HG03378 (cell line): ENCODE results near the gene GLI1.

Source experiments
- ATAC-seq: cut with Tn5 transposase; IDR thresholded peaks from one replicate; pipeline ENCODE4 v1.9.1; 2021; ENCODE audit warnings: mild to moderate bottlenecking, moderate library complexity; ENCODE audit not compliant: unreplicated experiment

Gene GLI1

DNA sequence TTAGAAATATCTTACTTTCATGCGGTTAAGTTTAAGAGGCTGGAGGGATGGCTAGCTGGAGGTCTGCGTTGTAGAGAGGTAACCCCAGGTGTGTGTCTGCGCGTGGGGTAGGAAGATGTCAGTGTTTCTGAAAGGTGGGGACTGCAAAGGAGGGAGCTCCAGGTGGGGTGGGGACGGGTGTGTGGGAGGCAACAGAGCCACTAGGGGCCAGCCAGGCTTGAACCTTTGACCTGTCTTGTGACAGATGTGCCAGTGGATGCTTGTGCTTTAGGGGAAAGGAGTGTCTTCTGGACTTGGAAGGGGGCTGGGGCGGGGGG lies 841 bp downstream of the GLI1 start:
- no peak for ATAC-seq

DNA sequence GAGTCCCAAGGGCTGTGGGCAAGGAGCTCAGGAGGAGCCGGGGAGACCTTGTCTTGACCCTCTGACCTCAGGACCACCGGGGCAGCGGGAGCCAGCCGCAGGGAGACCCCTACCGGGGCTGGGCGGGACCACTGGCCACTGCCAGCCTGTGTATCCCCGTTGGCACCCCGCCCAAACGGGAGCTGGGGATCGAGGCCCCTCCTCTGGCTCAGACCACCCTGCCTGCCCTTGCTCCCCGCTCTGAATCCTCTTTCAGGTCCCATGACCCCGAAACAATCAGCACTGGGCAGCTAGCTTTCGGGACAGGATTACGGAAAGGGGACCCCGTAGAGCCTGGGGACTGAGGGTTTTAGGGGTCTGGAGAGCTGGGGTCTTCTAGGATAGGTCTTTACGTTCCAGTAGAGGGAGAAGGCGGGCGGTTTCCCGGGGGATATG lies 1.3 kb downstream of the GLI1 start:
- no peak for ATAC-seq

DNA sequence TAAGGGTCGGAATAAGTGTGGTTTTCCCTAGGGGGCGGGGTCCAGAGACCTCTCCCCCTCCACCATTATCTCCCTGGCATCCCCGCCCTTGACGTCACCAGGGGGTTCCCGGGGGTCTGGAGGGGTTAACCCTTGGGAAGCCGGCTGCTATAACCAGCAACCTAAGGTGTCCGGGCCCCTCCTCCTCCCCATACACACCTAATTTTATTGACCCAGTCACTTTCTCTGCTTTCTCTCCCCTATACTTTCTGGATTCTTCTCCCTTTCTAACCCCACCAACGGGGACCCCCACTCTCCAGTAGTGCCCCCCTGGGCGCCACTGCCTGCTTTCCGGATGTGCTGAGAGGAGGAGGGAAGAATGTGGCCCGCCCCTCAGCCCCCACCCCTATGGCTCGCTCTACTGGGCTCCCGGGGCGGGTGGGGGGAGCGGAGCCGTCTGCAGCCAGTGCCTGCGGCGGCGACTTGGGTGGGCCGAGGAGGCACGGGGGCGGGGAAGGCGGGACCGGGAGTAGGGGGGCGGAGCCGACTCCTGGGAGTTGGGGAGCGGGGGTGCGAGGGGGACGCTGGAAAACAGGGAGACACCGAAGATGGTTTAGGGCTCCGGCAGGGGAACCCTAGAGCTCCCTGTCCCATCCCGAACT lies 1.8 kb downstream of the GLI1 start:
- ATAC-seq = no peak

DNA sequence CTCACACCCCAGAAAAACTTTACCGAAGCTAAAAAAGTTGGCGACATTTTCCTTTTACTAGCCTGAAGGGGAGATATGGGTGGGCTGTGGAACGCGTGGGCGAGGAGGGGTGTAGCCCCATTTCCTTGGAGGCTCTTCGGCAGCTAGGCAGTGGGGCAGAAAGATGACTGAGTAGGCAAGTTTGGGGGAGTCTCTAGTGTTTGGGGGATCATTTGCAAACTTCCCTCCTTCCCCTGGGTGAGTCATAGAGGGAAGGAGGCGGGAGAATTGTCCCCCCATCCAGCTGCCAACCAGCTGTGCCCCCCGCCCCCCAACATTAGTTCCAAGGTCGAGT lies 2.3 kb downstream of the GLI1 start:
- no peak for ATAC-seq

DNA sequence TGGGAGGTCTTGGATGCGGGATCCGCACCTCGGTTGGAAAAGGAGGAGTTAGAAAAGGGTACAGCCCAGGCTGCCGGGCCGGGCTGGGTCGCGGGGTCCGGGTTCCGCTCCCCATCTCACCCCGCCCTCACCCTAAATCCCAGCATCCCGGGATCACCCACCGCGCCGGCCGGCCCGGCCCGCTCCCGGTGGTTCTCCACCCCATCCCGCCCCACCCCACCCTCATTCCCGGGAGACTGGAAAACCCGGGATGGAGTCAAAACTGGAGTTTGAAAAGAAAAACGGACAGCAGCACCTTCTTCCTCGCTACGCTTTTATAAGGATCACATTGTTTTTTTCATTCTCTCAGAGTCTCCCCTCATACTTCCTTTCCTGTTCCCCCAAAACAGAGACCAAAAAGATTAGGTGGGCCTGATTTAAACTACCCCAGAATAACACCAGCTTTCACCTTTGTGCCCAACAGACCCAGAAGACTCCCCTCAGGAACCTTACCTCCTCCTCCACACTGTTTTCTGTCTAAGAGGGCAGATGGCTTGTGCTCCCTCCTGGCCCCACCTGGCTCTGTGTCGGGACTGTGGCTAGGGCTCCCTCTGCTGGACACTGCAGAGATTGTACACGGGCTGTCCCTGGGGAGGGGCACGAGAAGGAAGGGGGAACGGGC lies 2.8 kb downstream of the GLI1 start:
- peak; percentile 55 for ATAC-seq

DNA sequence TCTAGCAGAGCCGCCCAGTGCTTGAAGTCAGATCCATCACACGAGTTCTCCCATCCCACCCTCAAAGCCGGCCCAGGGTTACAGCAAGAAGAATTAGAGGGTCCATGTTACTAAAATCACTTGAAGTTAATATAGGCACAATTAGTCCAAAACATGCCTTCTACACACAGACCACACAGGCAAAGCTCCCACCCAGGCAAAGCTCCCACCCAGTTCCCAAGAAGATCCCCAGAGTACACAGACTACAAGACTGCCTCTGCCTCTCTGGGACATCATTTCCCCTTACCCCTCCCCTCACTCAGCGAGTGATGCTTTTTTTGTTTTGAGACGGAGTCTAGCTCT lies 3.3 kb downstream of the GLI1 start:
- ATAC-seq = no peak

DNA sequence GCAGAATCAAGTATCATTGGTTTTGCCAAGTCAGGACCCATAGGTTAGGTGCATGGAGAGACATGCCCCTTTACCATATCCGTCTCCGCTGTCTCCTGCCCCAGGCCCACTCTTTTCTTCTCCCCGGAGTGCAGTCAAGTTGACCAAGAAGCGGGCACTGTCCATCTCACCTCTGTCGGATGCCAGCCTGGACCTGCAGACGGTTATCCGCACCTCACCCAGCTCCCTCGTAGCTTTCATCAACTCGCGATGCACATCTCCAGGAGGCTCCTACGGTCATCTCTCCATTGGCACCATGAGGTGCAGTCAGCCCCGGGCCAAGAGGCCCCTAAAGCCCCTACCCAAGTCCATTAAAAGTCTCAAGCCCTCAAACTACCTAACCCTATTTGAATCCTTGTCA lies 5.0 kb downstream of the GLI1 start:
- ATAC-seq = no peak

DNA sequence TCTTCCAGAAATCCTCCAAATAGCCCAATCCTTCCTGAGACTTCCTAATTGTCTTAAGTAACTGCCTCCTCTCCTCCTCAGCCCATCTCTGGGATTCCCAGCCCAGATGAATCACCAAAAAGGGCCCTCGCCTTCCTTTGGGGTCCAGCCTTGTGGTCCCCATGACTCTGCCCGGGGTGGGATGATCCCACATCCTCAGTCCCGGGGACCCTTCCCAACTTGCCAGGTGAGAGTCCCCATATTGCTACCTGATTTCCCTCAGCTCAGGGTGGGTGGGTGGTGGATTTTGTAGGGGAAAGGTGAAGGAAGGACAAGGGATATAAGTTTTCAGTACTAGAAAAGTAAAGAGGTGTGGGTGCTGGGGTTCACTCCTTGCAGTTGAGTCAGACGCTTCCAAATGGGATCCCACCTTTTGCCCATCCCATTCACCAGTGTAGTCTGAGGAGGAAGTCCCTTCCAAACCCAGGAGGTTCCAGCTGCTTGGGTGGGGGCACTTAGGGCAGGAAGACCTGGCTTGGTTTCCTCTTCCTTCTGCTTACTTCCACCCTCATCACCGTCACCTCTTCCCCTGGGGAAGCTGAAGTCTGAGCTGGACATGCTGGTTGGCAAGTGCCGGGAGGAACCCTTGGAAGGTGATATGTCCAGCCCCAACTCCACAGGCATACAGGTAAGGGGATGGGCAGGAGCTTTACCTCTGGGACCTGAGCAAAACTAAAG lies 5.6 kb downstream of the GLI1 start:
- no peak for ATAC-seq

DNA sequence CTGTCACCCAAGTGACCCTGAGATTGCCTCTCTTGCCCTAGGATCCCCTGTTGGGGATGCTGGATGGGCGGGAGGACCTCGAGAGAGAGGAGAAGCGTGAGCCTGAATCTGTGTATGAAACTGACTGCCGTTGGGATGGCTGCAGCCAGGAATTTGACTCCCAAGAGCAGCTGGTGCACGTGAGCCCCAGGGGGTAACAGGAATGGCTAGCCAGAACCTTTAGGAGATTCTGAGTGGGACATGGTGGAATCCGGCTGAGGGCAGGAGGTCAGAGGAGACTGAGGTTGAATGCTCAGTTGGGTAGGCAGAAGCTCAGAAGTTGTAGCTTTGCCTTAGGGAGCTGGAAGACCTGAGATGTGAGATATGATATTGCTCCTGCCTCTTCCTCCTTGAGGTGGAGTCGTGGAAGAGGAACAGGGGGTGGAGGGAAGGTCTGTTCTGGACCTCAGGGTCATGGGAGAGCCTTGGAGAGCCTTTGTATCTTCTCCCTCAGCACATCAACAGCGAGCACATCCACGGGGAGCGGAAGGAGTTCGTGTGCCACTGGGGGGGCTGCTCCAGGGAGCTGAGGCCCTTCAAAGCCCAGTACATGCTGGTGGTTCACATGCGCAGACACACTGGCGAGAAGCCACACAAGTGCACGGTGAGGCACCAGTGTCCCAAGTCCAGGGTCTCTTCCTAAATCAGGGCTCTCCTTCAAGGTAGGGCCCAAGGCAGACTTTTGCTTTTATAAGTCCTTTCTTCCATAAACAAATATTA lies 6.3 kb downstream of the GLI1 start:
- ATAC-seq = no peak

DNA sequence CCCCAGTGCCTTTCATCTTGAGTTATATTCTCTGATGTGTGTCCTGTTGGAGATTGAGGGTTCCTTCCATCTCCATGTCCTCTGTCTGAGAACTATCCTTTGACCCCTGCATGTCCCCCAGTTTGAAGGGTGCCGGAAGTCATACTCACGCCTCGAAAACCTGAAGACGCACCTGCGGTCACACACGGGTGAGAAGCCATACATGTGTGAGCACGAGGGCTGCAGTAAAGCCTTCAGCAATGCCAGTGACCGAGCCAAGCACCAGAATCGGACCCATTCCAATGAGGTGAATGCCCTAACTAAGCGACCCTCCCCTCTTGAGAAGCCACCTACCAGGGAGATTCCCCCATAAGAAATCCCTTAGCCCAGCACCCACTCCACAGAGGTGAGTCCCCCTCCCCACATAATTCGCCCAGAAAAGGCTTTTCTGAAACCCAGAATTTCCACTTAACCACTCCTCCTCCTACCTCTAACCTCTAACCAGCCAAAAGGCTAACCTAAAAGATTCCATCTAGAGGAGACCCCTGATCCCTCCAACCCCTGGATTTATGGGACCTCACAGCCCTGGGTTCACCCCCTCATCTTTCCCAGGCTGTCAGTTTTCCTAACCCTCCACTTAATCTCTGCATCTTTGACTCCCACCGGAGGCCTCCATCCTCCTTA lies 7.8 kb downstream of the GLI1 start:
- no peak for ATAC-seq

DNA sequence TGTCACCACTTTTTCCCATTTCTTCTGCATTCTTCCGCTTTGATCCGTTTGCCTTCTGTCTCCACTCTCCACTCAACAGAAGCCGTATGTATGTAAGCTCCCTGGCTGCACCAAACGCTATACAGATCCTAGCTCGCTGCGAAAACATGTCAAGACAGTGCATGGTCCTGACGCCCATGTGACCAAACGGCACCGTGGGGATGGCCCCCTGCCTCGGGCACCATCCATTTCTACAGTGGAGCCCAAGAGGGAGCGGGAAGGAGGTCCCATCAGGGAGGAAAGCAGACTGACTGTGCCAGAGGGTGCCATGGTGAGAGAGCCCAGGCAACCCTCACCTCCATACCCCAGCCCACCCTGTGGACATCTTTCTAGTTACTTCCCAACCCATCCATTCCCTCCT lies 8.3 kb downstream of the GLI1 start:
- ATAC-seq = no peak

DNA sequence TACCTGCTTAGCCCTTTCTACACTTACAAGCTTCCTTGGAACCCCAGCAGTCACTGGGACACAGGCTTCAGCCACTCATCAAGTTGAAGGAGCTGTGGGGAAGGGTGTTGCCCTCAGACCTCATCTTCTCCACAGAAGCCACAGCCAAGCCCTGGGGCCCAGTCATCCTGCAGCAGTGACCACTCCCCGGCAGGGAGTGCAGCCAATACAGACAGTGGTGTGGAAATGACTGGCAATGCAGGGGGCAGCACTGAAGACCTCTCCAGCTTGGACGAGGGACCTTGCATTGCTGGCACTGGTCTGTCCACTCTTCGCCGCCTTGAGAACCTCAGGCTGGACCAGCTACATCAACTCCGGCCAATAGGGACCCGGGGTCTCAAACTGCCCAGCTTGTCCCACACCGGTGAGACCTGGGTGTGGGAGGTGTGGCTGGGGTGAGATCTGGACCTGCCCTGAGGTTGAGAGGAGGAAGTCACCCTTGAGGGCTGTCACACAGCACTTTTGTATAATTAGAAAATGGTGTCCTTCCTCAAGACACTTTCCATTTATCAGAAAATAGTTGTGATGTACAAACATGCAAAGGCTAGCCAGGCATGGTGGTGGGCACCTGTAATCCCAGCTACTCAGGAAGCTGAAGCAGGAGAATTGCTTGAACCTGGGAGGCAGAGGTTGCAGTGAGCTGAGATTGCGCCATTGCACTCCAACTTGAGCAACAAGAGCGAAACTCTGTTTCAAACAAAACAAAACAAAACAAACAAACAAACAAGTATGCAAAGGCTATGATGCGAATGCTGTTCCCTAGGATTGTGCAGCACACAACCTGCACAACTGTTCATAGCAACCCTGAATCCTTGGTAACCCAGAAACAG lies 9.9 kb downstream of the GLI1 start:
- ATAC-seq = no peak

DNA sequence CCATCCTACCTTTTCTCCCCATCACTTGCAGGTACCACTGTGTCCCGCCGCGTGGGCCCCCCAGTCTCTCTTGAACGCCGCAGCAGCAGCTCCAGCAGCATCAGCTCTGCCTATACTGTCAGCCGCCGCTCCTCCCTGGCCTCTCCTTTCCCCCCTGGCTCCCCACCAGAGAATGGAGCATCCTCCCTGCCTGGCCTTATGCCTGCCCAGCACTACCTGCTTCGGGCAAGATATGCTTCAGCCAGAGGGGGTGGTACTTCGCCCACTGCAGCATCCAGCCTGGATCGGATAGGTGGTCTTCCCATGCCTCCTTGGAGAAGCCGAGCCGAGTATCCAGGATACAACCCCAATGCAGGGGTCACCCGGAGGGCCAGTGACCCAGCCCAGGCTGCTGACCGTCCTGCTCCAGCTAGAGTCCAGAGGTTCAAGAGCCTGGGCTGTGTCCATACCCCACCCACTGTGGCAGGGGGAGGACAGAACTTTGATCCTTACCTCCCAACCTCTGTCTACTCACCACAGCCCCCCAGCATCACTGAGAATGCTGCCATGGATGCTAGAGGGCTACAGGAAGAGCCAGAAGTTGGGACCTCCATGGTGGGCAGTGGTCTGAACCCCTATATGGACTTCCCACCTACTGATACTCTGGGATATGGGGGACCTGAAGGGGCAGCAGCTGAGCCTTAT lies 10.8 kb downstream of the GLI1 start:
- no peak for ATAC-seq

DNA sequence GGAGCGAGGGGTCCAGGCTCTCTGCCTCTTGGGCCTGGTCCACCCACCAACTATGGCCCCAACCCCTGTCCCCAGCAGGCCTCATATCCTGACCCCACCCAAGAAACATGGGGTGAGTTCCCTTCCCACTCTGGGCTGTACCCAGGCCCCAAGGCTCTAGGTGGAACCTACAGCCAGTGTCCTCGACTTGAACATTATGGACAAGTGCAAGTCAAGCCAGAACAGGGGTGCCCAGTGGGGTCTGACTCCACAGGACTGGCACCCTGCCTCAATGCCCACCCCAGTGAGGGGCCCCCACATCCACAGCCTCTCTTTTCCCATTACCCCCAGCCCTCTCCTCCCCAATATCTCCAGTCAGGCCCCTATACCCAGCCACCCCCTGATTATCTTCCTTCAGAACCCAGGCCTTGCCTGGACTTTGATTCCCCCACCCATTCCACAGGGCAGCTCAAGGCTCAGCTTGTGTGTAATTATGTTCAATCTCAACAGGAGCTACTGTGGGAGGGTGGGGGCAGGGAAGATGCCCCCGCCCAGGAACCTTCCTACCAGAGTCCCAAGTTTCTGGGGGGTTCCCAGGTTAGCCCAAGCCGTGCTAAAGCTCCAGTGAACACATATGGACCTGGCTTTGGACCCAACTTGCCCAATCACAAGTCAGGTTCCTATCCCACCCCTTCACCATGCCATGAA lies 11.5 kb downstream of the GLI1 start:
- ATAC-seq = no peak

DNA sequence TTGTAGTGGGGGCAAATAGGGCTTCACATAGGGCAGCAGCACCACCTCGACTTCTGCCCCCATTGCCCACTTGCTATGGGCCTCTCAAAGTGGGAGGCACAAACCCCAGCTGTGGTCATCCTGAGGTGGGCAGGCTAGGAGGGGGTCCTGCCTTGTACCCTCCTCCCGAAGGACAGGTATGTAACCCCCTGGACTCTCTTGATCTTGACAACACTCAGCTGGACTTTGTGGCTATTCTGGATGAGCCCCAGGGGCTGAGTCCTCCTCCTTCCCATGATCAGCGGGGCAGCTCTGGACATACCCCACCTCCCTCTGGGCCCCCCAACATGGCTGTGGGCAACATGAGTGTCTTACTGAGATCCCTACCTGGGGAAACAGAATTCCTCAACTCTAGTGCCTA lies 12.1 kb downstream of the GLI1 start:
- ATAC-seq = no peak

DNA sequence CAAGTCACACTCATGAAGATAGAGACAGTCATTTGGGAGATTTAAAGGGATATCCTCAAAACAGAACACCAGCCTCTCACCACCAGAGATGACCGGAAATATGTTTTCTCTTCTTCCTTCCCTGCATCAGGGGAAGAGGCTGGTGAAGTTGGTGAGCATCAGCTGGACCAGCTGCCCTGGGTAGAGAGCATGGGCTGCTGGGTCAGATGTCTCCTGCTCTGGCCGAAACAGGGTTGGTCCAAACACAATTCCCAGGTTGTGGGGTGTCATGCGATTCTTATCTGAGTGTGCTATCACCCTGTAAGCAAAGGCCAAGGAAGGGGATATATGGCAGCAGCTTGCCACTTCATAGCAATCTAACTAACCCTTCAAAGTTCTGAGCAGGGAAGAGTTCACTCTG lies 12.8 kb downstream of the GLI1 start:
- no peak for ATAC-seq

DNA sequence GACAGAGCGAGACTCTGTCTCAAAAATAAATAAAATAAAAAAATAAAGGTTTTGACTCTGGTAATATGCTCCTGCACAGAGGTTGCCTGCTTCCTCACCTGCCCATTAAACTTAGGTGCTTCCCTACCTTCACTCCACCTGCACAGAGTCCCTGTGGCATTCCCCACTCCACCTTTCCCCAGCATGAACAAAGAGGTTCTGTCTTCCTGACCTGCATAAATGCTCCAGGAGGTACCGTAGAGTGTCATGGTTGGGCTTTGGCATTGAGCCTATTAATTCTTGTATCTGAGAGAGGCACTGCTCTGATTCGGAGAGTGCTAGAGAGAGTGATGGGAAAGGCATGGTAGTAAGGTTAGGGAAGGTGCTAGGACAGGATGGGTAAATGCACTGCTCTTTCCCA lies 13.8 kb downstream of the GLI1 start:
- ATAC-seq = no peak

DNA sequence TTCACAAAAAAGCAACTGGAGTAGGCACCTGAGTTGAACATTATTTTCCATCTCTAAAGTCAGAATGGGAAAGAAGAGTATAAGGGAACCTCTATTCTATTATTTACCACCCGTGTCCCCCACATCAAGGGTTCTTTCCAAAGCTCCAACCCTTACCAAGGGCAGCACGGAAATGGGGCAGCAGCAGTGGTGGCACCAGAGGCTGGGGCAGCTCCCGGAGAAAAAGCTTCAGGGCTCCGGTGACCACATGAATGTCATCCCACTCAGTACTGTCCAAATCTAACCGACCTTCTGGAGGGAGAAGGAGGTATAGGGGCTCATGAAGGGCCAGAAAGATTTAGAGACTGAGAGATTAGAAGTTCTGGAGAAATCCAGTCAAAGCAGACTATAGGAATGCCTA lies 14.3 kb downstream of the GLI1 start:
- no peak for ATAC-seq

DNA sequence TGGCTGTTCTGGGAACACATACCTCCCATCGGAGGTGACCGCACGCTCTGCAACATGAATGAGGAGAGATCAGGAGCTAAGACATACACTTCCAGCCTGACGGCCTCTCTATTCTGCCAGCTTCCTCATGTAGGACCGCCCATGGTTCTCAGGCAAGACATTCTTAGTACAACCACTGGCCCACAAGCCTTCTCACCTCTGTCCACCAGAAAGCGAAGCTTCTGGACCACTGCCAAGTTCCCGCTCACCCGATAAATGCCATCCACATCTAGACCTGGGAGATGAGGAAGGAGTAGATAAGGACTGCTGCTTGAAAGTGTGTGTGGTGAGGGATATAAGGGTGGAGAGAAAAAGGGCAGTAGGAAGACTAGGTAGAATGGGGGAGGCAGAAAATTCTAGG lies 14.8 kb downstream of the GLI1 start:
- ATAC-seq = no peak
